Measurements from ENCODE around the gene CPB1. TPM values are rescaled to one million over a fixed set of nuclear protein-coding genes. Genes with fewer than 3 reads are reported as not detected.

The CPB1 gene
- total RNA-seq, 1 experiment from 2014 or later = not detected

DNA sequence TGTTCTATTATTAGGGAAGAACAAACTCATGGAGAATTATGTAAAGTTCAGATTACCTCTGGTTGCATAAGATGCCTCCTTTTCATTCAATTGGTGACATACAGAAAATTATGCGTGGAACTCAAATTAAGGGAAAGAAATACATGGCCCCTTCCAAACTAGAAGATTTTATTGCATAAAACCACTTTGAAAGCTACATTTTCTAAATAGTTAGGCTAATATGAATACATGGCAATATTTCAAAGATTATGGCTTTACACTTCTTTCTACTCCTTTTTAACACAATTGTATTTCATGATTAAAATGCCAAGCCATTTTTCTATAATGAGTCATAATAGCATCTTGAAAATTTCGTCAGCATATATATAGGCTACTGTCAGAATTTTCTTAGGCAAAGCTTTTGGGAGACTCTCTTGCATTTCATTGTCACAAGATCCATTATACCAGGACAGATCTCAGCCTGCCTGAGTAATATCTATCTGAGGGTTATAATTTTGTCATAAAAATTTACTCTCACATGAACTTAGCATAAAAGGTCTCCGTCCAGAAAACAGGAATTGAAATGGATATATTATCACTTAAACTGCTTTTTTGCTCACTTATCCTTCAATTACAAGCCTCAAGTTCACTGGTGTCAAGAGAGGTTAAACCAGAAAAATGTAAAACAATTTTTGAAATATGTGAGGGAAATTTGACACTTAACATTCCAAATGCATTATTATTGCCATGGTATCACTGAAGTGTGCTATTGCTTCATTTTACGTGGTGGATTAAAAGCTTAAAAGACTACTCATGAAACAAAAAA lies 74.6 kb downstream of the CPB1 start:
- POLR2A ChIA-PET = no interaction called here
- Mint-ChIP-seq H3K9me3 (ENCODE audit: unreplicated experiment) (no peaks in the 10 kb centered on the region), H3K36me3 (ENCODE audit: insufficient read depth, unreplicated experiment) (no peaks in the 10 kb centered on the region), H3K27me3 (ENCODE audit: insufficient read depth, unreplicated experiment) (peaks cover 85% of the 10 kb centered on the region), H3K4me3 (ENCODE audit: unreplicated experiment) (no peak overlapping the region), H3K27ac (ENCODE audit: low read depth, unreplicated experiment) (no peak overlapping the region), H3K4me1 (ENCODE audit: insufficient read depth, unreplicated experiment) (peaks cover 8% of the 10 kb centered on the region)
- intact Hi-C loops (cut with micrococcal nuclease) = no loop called here
- BruUV-seq (replicated peaks) = no TSS peak
- DNase-seq (ENCODE audit: unreplicated experiment) = peak; percentile 11
- CTCF ChIA-PET = interaction anchor here (0.6 to 1.0 kb wide), 2 partner anchors 47 to 51 kb away, joined by 3 to 4 read pairs; no protein-coding TSS in a partner anchor
- TF ChIP-seq, protein P1, sequence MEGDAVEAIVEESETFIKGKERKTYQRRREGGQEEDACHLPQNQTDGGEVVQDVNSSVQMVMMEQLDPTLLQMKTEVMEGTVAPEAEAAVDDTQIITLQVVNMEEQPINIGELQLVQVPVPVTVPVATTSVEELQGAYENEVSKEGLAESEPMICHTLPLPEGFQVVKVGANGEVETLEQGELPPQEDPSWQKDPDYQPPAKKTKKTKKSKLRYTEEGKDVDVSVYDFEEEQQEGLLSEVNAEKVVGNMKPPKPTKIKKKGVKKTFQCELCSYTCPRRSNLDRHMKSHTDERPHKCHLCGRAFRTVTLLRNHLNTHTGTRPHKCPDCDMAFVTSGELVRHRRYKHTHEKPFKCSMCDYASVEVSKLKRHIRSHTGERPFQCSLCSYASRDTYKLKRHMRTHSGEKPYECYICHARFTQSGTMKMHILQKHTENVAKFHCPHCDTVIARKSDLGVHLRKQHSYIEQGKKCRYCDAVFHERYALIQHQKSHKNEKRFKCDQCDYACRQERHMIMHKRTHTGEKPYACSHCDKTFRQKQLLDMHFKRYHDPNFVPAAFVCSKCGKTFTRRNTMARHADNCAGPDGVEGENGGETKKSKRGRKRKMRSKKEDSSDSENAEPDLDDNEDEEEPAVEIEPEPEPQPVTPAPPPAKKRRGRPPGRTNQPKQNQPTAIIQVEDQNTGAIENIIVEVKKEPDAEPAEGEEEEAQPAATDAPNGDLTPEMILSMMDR (IDR thresholded peaks at IDR 0.05; ENCODE audit: unreplicated experiment) = no peak

DNA sequence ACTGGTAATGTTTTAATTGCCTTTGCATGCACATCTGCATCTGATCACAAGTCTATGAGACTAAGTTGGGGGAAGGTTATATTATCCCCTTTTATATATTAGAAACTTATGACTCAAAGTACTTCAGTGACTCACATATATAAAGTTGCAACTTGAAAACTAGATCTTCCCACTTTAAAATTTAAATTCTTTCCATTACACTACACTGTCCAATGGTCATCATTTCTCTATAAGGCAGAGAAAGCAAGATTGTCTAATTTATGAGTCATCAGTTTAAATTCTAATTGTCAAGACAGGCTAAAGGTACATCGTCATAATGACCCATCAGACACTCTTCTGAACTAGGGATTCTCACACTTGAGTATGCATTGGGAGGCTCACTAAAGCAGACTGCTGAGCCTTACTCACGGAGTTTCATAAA lies 75.4 kb downstream of the CPB1 start:
- Mint-ChIP-seq H3K36me3 (ENCODE audit: insufficient read depth, unreplicated experiment) (no peaks in the 10 kb centered on the region), H3K27me3 (ENCODE audit: insufficient read depth, unreplicated experiment) (peaks cover 85% of the 10 kb centered on the region), H3K9me3 (ENCODE audit: unreplicated experiment) (no peaks in the 10 kb centered on the region), H3K4me1 (ENCODE audit: insufficient read depth, unreplicated experiment) (peaks cover 8% of the 10 kb centered on the region), H3K4me3 (ENCODE audit: unreplicated experiment) (no peak overlapping the region), H3K27ac (ENCODE audit: low read depth, unreplicated experiment) (no peak overlapping the region)
- ChIA-PET CTCF (no interaction called here), POLR2A (no interaction called here)
- DNase-seq (ENCODE audit: unreplicated experiment) = peak; percentile 17
- BruUV-seq (replicated peaks) = no TSS peak
- TF ChIP-seq, protein P1 (IDR thresholded peaks at IDR 0.05; ENCODE audit: unreplicated experiment) = no peak
- intact Hi-C loops (cut with micrococcal nuclease) = no loop called here

DNA sequence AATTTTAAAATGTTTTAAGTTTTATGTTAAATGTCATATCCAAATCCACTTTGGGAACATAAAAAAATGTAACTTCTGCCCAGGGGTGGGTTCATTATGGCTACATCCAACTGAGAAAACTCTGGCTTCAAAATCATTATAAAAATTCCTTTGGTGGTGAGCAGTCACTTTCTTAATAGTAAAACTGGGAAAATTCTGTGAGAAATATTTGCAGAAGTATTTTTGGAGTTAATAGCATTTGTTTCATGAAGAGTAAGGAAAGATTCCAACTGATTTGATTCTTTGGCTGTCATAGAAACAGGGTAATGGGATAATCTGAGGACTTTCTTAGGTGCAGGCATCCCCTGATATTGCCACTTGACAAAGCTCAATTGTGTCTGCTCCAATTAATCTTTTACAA lies 76.3 kb downstream of the CPB1 start:
- H3K27me3 Mint-ChIP-seq (ENCODE audit: insufficient read depth, unreplicated experiment) = peaks cover 92% of the 10 kb centered on the region
- no peak for DNase-seq (ENCODE audit: unreplicated experiment)
- POLR2A ChIA-PET = no interaction called here
- CTCF ChIA-PET = no interaction called here
- no peak overlapping the region for H3K4me3 Mint-ChIP-seq (ENCODE audit: unreplicated experiment)
- no peaks in the 10 kb centered on the region for H3K9me3 Mint-ChIP-seq (ENCODE audit: unreplicated experiment)
- no peaks in the 10 kb centered on the region for H3K36me3 Mint-ChIP-seq (ENCODE audit: insufficient read depth, unreplicated experiment)
- BruUV-seq (replicated peaks) = no TSS peak
- intact Hi-C loops (cut with micrococcal nuclease) = no loop called here
- no peak overlapping the region for H3K27ac Mint-ChIP-seq (ENCODE audit: low read depth, unreplicated experiment)
- TF ChIP-seq, protein P1 (IDR thresholded peaks at IDR 0.05; ENCODE audit: unreplicated experiment) = no peak
- H3K4me1 Mint-ChIP-seq (ENCODE audit: insufficient read depth, unreplicated experiment) = peaks cover 8% of the 10 kb centered on the region

DNA sequence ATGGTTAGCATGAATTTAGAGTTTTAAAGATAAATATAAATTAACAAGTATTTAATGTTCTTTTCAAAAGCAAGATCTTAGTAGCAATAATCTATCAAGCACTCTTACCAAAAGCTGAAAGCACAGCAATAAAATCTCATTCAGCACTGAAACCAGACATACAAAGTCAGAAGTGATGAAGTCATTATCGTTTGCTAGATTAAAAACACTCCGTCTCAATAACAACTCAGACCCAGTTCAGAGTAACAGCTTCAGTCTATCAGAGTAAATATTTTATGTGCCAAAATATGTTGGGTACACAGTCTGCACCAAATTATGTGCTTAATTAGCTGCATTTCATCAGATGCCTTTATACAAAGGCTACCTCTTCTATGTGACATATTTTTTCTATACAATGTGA lies 79.1 kb downstream of the CPB1 start:
- ChIA-PET CTCF (interaction anchor here (1.0 kb wide), 1 partner anchor 179 kb away, joined by 3 read pairs; no protein-coding TSS in a partner anchor), POLR2A (interaction anchor here (0.7 kb wide), 2 partner anchors 12 to 24 kb away, joined by 3 read pairs; no protein-coding TSS in a partner anchor)
- TF ChIP-seq, protein P1 (IDR thresholded peaks at IDR 0.05; ENCODE audit: unreplicated experiment) = no peak
- H3K9me3 Mint-ChIP-seq (ENCODE audit: unreplicated experiment) = no peaks in the 10 kb centered on the region
- peaks cover 8% of the 10 kb centered on the region for H3K4me1 Mint-ChIP-seq (ENCODE audit: insufficient read depth, unreplicated experiment)
- intact Hi-C loops (cut with micrococcal nuclease) = no loop called here
- H3K36me3 Mint-ChIP-seq (ENCODE audit: insufficient read depth, unreplicated experiment) = no peaks in the 10 kb centered on the region
- no peak overlapping the region for H3K27ac Mint-ChIP-seq (ENCODE audit: low read depth, unreplicated experiment)
- DNase-seq (ENCODE audit: unreplicated experiment) = no peak
- H3K4me3 Mint-ChIP-seq (ENCODE audit: unreplicated experiment) = no peak overlapping the region
- no TSS peak for BruUV-seq (replicated peaks)
- H3K27me3 Mint-ChIP-seq (ENCODE audit: insufficient read depth, unreplicated experiment) = peaks cover 98% of the 10 kb centered on the region

Other genes starting within 250 kb of the CPB1 start
- not detected in 2 replicates for gene AGTR1, start 129.9 kb upstream of the CPB1 start, total RNA-seq (2022)
- not detected in 2 replicates for gene CPA3, start 37.5 kb downstream of the CPB1 start, total RNA-seq (2022)
- 22.3 and 25.4 TPM in 2 replicates for gene GYG1, start 163.7 kb downstream of the CPB1 start, total RNA-seq (2022)